Smooth muscle cell (in vitro differentiated cells): ENCODE results near the gene AGPAT3. TPM values are rescaled to one million over a fixed set of nuclear protein-coding genes. Genes with fewer than 3 reads are reported as not detected.
A peak's percentile ranks its signal among the peaks of the same experiment; 100 is the strongest.

Source experiments
- DNase-seq: peaks from one replicate; lab custom pipeline; 2025; ENCODE audit not compliant: unreplicated experiment; lab: John Stamatoyannopoulos, UW
- H2AFZ ChIP-seq: fragments of 200-600 bp; sonication (generic); 2 replicates; pipeline ENCODE4 v1.6.0; 2016; ENCODE audit warnings: antibody characterized with exemption, low read depth, mild to moderate bottlenecking
- H3F3A ChIP-seq: fragments of 200-600 bp; sonication (generic); 2 replicates; pipeline ENCODE4 v1.6.0; 2017; ENCODE audit warnings: antibody characterized with exemption, low read depth
- H3K27ac ChIP-seq: fragments of 200-600 bp; sonication (generic); 2 replicates; pipeline ENCODE4 v1.5.1; 2016; ENCODE audit warnings: low read depth, mild to moderate bottlenecking
- H3K27me3 ChIP-seq: fragments of 200-600 bp; sonication (generic); 2 replicates; pipeline ENCODE4 v1.6.1; 2016; ENCODE audit warnings: low read depth, mild to moderate bottlenecking
- H3K36me3 ChIP-seq: fragments of 200-600 bp; sonication (generic); 2 replicates; pipeline ENCODE4 v1.5.1; 2016; ENCODE audit warnings: low read depth
- H3K4me1 ChIP-seq: fragments of 200-600 bp; sonication (generic); 2 replicates; pipeline ENCODE4 v1.5.1; 2016; ENCODE audit warnings: low read depth
- H3K4me2 ChIP-seq: fragments of 200-600 bp; sonication (generic); 2 replicates; pipeline ENCODE4 v1.6.0; 2016; ENCODE audit warnings: mild to moderate bottlenecking
- H3K4me3 ChIP-seq: fragments of 200-600 bp; sonication (generic); 2 replicates; pipeline ENCODE4 v1.5.1; 2016; ENCODE audit warnings: mild to moderate bottlenecking
- H3K79me2 ChIP-seq: fragments of 200-600 bp; sonication (generic); 2 replicates; pipeline ENCODE4 v1.6.0; 2016; ENCODE audit warnings: low read depth, mild to moderate bottlenecking
- H3K9ac ChIP-seq: fragments of 200-600 bp; sonication (generic); 2 replicates; pipeline ENCODE4 v1.6.0; 2016; ENCODE audit warnings: low read depth
- H3K9me3 ChIP-seq: fragments of 200-600 bp; sonication (generic); replicated peaks from 2 replicates; pipeline ENCODE4 v1.5.1; 2016; ENCODE audit warnings: low read depth
- H4K20me1 ChIP-seq: fragments of 200-600 bp; sonication (generic); 2 replicates; pipeline ENCODE4 v1.6.0; 2016; ENCODE audit warnings: low read depth
- CTCF ChIP-seq: fragments of 200-600 bp; sonication (generic); IDR thresholded peaks from 2 replicates; pipeline ENCODE4 v1.5.1; 2017; ENCODE audit warnings: borderline replicate concordance, mild to moderate bottlenecking, antibody characterized with exemption; ENCODE audit not compliant: insufficient read depth, poor library complexity, severe bottlenecking
- WGBS: methylation state at CpG from one replicate; pipeline ENCODE4 v1.1.7; 2016; ENCODE audit warnings: low lambda C conversion rate; 5-methylcytosine and 5-hydroxymethylcytosine counted together
- polyA plus RNA-seq: library from polyadenylated mRNA; unstranded; fragments of >200 nt; fragmentation: Nextera tagmentation; extraction: Ambion mirVana; gene quantifications from 2 replicates; pipeline ENCODE4 v1.2.1, GENCODE V29; 2016
- total RNA-seq: library from RNA; depleted of rRNA; stranded (reverse); fragments of >200 nt; gene quantifications from 2 replicates; pipeline ENCODE4 v1.2.3, GENCODE V29; 2014

Gene AGPAT3
- total and polyA plus RNA-seq, 2 experiments from 2014 or later: 10.9 to 17.2 TPM

- H3K9me3 ChIP-seq: no peaks in the 10 kb centered on the region
- peaks cover 79% of the 10 kb centered on the region for H4K20me1 ChIP-seq
- H3K79me2 ChIP-seq: peaks cover 3% of the 10 kb centered on the region
- no peak overlapping the region for H3K4me2 ChIP-seq
- no peak overlapping the region for H3K27ac ChIP-seq
- no peak overlapping the region for H3K4me3 ChIP-seq
- H2AFZ ChIP-seq: no peak overlapping the region
- no peaks in the 10 kb centered on the region for H3F3A ChIP-seq
- no peaks in the 10 kb centered on the region for H3K27me3 ChIP-seq
- WGBS: 94% methylated on average over 6 of the region's 6 CpGs
- no peak overlapping the region for H3K9ac ChIP-seq
- no peaks in the 10 kb centered on the region for H3K4me1 ChIP-seq
- TF ChIP-seq CTCF: no peak
- no peak for DNase-seq
- H3K36me3 ChIP-seq: no peaks in the 10 kb centered on the region
Measured at GRCh38 chr21:43937891-43938309, 72.9 kb downstream of the AGPAT3 start.

- H3K9me3 ChIP-seq: no peaks in the 10 kb centered on the region
- H3K27ac ChIP-seq: no peak overlapping the region
- peaks cover 78% of the 10 kb centered on the region for H4K20me1 ChIP-seq
- H3K4me3 ChIP-seq: peak overlapping the region; percentile 52
- H3K27me3 ChIP-seq: no peaks in the 10 kb centered on the region
- no peaks in the 10 kb centered on the region for H3F3A ChIP-seq
- no peaks in the 10 kb centered on the region for H3K4me1 ChIP-seq
- DNase-seq: peak; percentile 43
- H3K36me3 ChIP-seq: no peaks in the 10 kb centered on the region
- H3K4me2 ChIP-seq: peak overlapping the region; percentile 82
- no peak overlapping the region for H2AFZ ChIP-seq
- H3K9ac ChIP-seq: no peak overlapping the region
- H3K79me2 ChIP-seq: no peaks in the 10 kb centered on the region
- TF ChIP-seq CTCF: peak; percentile 87
- WGBS: 29% methylated on average over 29 of the region's 30 CpGs
Measured at GRCh38 chr21:43938751-43939442, 73.9 kb downstream of the AGPAT3 start.

- DNase-seq: no peak
- Histone ChIP-seq H3K27ac (no peak overlapping the region), H3K4me2 (peak overlapping the region; percentile 82), H3K36me3 (no peaks in the 10 kb centered on the region), H3K9me3 (no peaks in the 10 kb centered on the region), H3K9ac (no peak overlapping the region), H3K27me3 (no peaks in the 10 kb centered on the region), H3K4me1 (no peaks in the 10 kb centered on the region), H3F3A (no peaks in the 10 kb centered on the region), H4K20me1 (peaks cover 80% of the 10 kb centered on the region), H3K4me3 (no peak overlapping the region), H3K79me2 (no peaks in the 10 kb centered on the region), H2AFZ (no peak overlapping the region)
- TF ChIP-seq CTCF: no peak
- 86% methylated on average over 30 of the region's 30 CpGs for WGBS
Measured at GRCh38 chr21:43939443-43940328, 74.7 kb downstream of the AGPAT3 start.
